GM19438 (cell line): Measurements from ENCODE around the gene RUNX2.
"Not testable (repeated sequence)": the region's sequence is repeated elsewhere in the genome, so short reads cannot be mapped to it uniquely, and the experiment has no call there.

Experiments
- ATAC-seq: cut with Tn5 transposase; IDR thresholded peaks from one replicate; pipeline ENCODE4 v1.9.1; 2021; ENCODE audit warnings: low read depth; ENCODE audit not compliant: unreplicated experiment

Gene RUNX2

GRCh38 chr6:45657226-45657625 lies 329.1 kb downstream of the RUNX2 start:
- no peak for ATAC-seq

DNA sequence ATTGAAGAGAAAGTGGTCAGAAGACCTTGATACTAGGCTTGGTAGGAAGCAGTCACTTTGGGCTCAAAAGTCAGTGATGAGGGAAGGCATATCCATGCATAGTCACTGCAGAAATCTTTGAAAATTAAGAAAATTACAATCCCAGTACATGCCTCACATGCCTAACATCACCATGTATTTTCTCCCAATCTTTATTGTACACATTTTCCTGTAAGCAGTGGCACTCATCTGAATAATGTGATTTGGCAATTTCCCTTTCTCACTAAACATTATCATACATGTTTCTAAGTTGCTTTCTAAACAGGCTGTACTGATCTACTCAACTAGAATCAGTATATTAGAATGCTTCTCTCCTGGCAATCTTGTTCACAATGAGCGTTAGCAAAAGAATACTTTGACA lies 330.3 kb downstream of the RUNX2 start:
- ATAC-seq = no peak

- ATAC-seq = no peak
Observed at GRCh38 chr6:45658958-45659357, 330.8 kb downstream of the RUNX2 start.

- no peak for ATAC-seq
Observed at GRCh38 chr6:45661661-45662060, 333.5 kb downstream of the RUNX2 start.

DNA sequence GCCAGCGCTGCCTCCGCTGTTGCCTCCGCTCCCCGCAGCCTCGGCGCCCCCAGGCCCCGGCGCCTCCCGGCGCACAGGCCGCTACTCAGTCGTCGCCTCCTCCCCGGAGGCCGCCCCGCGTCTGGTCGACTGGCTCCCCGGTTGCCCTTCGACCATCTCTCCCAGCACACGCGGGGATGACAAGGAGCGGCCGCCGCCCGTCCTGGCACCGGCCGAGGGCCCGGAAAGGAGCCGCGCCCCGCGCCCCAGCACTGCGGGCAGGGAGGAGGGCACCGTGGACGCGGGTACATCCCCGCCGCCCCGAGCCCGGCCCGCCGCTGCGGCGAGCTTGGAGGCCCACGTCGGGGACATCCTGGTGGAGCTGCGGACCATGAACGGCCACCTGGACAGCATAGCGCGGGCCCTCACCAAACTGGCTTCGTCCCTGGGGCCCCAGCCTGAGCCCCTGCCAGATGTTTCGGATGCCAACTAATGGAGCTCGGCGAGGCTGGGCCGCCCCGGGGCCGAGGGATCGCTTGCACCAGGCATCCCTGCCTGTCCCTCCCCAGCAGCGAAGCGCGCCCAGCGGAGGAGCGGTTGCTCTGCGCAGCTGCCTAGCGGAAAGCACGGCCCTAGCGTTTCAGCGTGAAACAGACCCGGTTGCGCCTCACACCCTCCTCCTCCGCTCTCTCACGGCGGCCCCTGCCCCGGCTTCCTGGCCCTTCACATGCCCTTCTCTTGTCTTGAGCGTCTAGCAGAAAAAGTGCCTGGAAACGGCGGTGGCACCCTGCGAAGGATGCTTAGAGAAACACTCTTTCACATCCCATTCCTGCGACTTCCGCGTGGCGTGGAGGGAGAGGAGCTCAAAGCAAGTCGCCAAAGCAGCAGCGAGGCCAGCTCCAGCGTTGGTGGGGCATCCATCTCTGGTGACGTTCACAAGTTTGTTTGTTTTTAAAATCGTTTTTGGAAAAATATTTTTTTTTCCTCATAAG lies 335.4 kb downstream of the RUNX2 start:
- no peak for ATAC-seq

DNA sequence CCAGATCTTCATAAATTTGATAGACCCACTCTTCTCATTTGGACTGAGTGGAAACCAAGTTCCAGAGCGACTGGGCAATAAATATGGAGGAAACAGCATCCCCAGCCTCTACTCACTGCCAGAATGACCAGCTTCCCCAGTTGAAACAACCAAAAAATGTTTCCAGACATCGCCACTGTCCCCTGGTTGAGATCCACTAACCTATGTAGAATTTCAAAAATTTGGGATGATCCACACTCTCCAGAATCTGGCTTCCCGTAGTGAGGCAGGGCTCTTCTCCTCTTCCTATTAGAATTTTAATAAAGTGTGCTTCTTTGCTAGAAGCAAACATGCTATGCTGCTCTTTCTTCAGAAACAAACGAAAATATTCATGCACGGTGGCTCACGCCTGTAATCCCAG lies 336.6 kb downstream of the RUNX2 start:
- ATAC-seq = no peak

DNA sequence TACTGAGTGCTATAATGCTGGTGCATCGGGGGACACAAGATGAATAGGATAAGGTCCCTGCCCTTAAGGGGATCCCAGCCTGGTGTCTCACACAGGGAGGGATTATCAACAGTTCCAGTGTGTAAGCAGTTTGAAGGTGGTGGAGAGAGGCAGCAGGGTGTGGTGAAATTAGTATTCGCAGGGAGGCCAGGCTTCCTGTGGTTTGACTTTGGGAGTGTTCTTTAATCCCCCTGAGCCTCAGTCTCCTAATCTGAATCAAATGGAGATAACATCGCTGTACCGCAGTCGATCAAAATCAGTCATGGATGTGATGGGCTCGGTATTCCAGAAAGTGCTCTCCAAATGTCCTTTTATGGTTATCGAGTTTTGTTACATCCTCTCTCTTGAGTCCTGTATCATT lies 337.7 kb downstream of the RUNX2 start:
- ATAC-seq = no peak

- ATAC-seq = no peak
Observed at GRCh38 chr6:45666846-45667245, 338.7 kb downstream of the RUNX2 start.

GRCh38 chr6:45667300-45667699 lies 339.2 kb downstream of the RUNX2 start:
- ATAC-seq = no peak

- ATAC-seq = no peak
Observed at GRCh38 chr6:45667766-45668165, 339.6 kb downstream of the RUNX2 start.

- no peak for ATAC-seq
Observed at GRCh38 chr6:45668705-45669104, 340.6 kb downstream of the RUNX2 start.

DNA sequence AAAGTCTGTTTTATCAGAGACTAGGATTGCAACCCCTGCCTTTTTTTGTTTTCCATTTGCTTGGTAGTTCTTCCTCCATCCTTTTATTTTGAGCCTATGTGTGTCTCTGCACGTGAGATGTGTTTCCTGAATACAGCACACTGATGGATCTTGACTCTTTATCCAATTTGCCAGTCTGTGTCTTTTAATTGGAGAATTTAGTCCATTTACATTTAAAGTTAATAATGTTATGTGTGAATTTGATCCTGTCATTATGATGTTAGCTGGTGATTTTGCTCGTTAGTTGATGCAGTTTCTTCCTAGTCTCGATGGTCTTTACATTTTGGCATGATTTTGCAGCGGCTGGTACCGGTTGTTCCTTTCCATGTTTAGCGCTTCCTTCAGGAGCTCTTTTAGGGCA lies 345.0 kb downstream of the RUNX2 start:
- not testable (repeated sequence) for ATAC-seq

- not testable (repeated sequence) for ATAC-seq
Observed at GRCh38 chr6:45675166-45675565, 347.0 kb downstream of the RUNX2 start.

DNA sequence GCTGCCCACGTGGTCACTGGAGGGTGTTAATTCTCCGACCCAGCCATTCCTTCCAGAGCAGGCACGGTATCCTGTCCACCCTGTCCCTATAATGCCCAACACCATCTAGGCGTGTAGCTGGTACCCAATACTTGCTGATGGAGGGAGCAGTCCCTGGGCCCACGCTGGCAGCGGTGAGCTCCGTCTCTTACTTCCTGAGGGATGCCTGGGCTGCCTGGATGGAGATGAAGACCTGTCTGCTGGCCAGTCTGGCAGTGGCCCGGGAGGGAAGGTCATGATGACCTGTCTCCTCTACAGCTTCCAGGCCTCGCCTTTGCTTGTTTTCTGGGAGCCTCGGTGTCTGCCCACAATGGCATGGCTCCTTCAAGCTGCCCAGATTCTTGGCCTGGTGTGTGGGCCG lies 347.5 kb downstream of the RUNX2 start:
- ATAC-seq = no peak

DNA sequence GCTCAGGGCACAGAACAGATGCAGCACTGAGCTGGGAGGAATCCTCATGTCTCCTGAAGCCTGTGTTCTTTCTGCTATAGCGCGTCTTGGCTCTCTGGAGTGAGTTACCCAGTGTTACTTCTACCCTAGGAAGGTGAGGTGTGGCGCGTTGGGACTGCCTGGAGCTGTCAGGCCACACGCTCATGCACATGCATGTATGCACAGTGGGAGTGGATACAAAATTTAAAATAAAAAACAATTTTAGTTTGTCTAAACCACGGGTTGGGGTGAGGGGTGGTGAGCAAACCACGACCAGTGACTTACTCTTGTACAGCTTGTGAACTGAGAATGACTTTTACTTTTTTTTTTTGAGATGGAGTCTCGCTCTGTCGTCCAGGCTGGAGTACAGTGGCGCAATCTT lies 348.2 kb downstream of the RUNX2 start:
- no peak for ATAC-seq

DNA sequence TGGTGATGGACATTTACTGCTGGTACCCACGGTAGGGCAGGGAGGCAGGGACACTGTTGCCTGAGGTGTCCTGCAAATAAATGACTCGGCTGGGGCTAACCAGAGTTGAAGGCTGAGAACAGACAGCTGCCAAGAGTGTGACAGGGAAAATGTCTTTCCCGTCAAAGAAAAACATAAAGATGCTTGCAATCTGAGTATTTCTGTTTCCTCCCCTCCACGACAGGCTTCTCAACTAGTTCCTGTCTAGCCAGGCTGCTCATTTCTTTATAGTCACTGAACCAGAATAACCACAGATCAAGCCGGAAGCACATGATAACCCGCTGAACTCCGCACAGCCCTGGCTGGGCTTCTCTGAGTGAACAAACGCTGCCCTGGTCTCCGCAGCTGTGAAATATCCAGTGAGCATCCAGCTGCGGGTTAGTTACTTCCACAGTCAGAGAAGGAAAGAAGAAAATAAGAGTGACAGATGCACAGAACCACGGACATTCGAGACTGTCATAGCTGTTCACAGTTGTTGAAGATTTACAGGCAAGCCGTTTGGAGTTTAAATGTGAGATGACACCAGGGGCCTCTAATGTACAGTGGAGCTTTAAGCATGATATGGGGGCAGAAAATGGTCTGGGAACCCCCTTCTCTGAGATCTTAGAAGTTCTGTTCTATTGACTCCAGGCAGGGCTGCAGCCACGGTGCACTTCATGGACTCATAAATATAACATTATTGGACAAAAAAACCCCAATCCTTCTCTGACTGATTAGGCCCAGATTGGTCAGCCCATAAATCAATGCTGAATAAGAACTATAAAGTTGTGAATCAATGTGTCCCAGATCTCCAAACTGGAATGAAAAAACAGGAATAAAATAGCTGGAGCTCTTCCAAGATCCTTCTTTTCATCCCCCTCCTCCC lies 349.5 kb downstream of the RUNX2 start:
- peak; percentile 64 for ATAC-seq

- ATAC-seq = no peak
Observed at GRCh38 chr6:45678285-45678607, 350.1 kb downstream of the RUNX2 start.

DNA sequence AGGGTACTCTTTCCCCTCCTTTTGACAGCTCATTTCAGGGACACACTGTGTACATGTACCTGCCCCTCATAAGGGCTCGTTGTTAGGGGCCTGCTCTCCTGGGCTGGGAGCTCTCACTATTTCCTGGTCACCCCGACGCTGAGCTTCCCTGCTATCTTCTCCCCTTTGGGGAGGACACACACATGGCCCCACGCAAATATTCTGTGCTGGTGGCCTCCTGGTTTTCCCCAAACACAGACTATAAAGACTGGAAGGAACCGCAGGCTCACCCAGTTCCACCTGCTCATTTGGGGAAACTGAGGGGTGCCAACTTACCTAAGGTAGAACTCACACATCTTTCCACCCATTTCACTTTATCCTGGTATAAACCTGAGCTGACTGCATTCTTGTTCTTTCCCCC lies 351.0 kb downstream of the RUNX2 start:
- no peak for ATAC-seq

DNA sequence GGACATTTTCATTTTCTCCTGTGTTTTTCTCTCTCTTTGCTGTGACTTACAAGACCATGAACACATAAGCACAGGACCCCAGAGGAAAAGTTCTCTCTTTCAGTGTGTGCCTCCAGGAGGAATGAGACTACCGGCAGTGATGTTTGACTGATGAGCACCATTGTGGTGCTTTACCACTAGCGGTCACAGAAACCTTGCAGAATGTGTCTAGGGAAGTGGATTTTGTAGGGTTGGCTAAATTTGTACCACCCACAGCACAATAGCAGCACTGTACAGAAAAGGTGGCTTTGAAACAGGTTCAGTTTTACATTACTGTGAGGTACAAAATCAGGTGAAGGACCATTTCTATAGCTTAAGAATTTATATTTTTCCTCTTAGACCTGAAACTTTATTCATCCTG lies 351.5 kb downstream of the RUNX2 start:
- no peak for ATAC-seq

DNA sequence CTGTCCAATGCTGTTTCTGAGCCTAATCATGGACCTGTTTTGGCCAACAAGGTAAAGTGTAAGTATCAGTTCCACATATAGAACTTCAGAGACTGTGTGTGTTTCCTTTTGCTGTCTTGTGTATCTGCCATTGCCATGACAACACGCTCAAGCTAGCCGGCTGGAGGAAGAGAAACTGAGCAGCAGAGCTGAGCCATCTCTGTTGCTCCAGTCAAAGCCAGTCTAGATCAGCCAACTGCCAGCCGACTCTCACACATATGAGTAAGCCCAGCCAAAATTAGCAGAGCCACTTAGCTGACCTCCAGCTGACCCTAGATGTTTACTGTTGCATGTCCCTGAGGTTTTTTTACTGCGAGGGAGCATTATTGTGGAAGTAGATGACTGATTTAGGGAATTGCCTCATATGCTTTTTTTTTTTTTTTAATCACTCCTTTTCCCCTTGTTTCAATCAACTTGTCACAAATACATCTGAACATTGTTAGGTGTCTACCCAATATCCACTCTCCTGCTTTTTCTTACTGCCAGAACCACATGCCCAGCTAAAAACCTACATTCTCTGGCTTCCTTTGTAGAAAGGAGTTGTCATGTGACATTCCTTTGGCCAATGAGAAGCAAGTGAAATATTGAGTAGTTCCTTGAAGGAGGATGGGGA lies 353.9 kb downstream of the RUNX2 start:
- ATAC-seq = peak; percentile 89

DNA sequence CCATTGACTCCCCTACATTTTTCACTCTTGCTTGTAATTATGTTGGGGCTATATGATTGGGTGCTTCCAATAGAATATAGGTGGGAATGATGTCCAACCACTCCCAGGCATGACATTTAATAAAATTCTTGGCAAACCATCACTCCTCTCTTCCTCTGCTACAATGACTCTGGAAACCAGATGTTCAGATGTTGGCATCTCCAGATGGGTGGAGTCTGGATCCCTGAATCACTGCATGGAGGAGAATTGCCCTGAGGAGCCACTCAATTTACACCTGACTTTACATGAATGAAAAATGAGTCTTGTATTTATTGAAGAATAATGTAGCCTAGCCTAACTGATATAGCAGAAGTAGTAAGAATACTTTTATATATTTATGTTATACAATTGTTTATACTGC lies 356.3 kb downstream of the RUNX2 start:
- no peak for ATAC-seq
